ENCODE data around the gene RNF125.

The RNF125 gene

DNA sequence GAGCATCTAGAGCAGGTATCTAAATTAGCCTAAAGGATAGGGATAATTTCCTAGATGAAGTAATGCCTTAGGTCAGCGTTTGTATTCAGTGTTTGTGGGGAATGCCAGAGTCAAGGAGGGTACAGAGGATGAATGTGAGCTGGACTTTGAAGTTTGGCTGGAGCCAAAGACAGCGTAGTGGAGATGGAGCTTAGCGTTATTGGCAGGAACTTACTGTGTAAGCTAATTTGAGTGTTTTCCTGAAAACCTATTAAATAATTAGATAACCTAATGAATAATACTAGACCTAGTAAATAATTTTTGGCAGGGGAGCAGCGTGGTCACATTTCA, 77.2 kb downstream of the RNF125 start:
- no peak overlapping the region for H3K4me3 ChIP-seq (ENCODE audit: low read depth, low read length)
- TF ChIP-seq, protein P1, sequence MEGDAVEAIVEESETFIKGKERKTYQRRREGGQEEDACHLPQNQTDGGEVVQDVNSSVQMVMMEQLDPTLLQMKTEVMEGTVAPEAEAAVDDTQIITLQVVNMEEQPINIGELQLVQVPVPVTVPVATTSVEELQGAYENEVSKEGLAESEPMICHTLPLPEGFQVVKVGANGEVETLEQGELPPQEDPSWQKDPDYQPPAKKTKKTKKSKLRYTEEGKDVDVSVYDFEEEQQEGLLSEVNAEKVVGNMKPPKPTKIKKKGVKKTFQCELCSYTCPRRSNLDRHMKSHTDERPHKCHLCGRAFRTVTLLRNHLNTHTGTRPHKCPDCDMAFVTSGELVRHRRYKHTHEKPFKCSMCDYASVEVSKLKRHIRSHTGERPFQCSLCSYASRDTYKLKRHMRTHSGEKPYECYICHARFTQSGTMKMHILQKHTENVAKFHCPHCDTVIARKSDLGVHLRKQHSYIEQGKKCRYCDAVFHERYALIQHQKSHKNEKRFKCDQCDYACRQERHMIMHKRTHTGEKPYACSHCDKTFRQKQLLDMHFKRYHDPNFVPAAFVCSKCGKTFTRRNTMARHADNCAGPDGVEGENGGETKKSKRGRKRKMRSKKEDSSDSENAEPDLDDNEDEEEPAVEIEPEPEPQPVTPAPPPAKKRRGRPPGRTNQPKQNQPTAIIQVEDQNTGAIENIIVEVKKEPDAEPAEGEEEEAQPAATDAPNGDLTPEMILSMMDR (IDR thresholded peaks at IDR 0.05; ENCODE audit: insufficient read depth, low read depth, low read length, missing control alignments): no peak
- no peak for DNase-seq (ENCODE audit: low read depth)

DNA sequence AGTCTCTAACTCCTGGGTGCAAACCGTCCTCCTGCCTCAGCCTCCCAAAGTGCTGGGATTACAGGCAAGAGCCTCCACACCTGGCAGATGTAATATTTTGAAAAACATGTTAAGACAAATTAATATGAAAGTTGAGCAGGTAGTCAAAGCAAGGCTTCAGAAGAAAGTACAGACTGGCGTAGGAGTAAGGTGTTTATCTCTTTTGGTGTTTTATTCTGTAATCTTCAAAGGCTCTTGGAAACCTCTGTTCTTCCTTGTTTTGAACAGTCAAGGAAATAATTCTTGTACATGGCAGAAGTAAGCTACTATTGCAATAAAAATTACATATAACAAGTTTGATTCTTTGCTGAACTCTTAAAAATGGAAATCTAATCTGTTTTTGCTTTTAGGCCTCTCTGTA, 78.3 kb downstream of the RNF125 start:
- DNase-seq (ENCODE audit: low read depth): no peak
- TF ChIP-seq, protein P1 (IDR thresholded peaks at IDR 0.05; ENCODE audit: insufficient read depth, low read depth, low read length, missing control alignments): no peak
- no peak overlapping the region for H3K4me3 ChIP-seq (ENCODE audit: low read depth, low read length)

DNA sequence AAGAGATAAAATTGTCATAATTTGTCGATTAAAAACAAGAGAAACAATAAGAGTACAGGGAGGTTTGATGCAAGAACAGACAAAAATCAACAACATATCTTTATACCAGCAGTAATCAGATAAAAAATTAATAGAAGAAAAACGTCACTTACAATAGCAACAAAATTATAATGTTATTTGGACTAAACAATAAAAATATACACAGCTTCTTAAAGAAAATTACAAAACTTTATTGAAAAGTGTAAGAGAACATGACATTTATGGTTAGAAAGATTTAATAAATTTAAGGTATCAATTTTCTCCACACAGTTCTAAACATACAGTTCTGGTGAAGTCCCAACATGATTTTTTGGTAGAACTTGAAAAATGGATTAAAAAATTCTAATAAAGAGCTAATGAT, 85.9 kb downstream of the RNF125 start:
- no peak overlapping the region for H3K4me3 ChIP-seq (ENCODE audit: low read depth, low read length)
- no peak for DNase-seq (ENCODE audit: low read depth)
- TF ChIP-seq, protein P1 (IDR thresholded peaks at IDR 0.05; ENCODE audit: insufficient read depth, low read depth, low read length, missing control alignments): no peak

DNA sequence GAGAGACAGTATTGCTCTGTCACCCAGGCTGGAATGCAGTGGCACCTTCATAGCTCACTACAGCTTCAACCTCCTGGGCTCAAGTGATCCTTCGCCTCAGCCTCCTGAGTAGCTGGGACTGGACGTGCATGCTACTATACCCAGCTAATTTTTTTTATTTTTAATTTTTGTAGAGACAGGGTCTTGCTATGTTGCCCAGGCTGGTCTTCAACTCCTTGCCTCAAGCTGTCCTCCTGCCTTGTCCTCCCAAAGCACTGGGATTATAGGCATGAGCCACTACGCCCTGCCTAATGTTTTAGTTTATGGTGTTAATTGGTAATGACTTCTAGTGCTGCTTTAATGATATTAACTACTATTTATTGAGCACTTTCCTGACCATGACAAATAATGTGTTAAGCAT, 91.4 kb downstream of the RNF125 start:
- no peak for DNase-seq (ENCODE audit: low read depth)
- TF ChIP-seq, protein P1 (IDR thresholded peaks at IDR 0.05; ENCODE audit: insufficient read depth, low read depth, low read length, missing control alignments): no peak
- no peak overlapping the region for H3K4me3 ChIP-seq (ENCODE audit: low read depth, low read length)

DNA sequence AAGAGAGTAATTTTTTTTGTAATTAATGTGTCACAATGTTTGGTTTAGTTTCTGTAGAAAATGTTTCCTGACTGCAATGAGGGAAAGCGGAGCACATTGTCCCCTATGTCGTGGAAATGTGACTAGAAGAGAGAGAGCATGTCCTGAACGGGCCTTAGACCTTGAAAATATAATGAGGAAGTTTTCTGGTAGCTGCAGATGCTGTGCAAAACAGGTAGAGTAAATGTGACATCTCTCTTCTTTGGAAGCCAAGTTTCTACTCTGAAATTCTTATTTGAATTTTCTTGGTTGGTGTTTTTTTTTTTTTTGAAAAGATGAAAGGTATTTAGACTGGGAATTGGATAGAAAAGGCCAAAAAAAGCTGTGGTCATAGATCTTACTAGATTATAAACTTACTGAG, 93.1 kb downstream of the RNF125 start:
- TF ChIP-seq, protein P1 (IDR thresholded peaks at IDR 0.05; ENCODE audit: insufficient read depth, low read depth, low read length, missing control alignments): no peak
- no peak for DNase-seq (ENCODE audit: low read depth)
- no peak overlapping the region for H3K4me3 ChIP-seq (ENCODE audit: low read depth, low read length)

DNA sequence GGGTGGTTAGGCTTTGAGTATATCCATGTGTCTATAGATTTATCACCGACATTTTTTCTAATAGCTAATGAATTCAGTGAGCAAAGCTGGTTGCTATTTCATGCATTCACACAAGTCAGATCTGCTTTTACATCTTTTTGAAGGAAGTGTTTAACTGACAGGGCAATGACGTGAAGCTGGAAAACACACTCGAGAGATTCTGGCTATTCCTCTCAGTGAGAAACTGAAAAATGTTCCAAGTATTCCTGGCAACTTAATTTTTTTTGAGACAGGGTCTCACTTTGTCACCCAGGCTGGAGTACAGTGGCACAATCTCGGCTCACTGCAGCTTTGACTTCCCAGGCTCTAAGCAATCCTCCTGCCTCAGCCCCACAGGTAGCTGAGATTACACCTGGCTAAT, 94.2 kb downstream of the RNF125 start:
- TF ChIP-seq, protein P1 (IDR thresholded peaks at IDR 0.05; ENCODE audit: insufficient read depth, low read depth, low read length, missing control alignments): no peak
- no peak for DNase-seq (ENCODE audit: low read depth)
- H3K4me3 ChIP-seq (ENCODE audit: low read depth, low read length): no peak overlapping the region

DNA sequence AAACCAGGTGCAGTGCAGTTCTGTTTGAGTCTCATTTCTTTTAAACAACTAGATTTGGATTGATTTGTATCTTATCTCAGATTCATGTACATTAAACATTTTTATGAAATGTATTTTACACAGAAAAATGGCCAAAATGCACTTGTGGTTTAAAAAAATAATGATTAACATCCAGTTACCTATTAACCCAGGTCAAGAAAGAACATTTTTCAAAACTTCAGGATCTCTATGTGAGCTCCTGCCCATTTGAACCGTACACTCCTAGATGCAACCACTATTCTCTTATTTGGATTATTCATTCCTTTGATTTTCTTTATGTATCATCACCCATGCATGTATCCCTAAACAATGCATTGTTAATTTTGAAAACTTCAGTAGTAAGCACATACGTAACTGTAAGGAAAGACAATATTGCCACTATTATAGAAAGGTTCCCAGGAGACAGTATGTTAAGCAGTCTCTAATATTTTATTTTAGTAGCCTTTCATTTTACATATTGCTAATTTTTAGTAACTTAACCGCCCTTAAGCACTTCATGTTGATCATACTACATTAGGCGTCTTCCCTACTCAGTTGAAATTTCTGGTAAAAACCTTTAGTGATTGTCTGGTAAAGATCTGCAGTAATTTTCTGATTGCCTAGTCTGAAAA, 95.8 kb downstream of the RNF125 start:
- H3K4me3 ChIP-seq (ENCODE audit: low read depth, low read length): no peak overlapping the region
- DNase-seq (ENCODE audit: low read depth): no peak
- TF ChIP-seq, protein P1 (IDR thresholded peaks at IDR 0.05; ENCODE audit: insufficient read depth, low read depth, low read length, missing control alignments): no peak
